GM19328 (cell line): ENCODE results near the gene ENKD1.

Source experiments
- ATAC-seq: cut with Tn5 transposase; IDR thresholded peaks from one replicate; pipeline ENCODE4 v1.9.1; 2021; ENCODE audit warnings: mild to moderate bottlenecking, moderate library complexity; ENCODE audit not compliant: unreplicated experiment

ENKD1 gene

DNA sequence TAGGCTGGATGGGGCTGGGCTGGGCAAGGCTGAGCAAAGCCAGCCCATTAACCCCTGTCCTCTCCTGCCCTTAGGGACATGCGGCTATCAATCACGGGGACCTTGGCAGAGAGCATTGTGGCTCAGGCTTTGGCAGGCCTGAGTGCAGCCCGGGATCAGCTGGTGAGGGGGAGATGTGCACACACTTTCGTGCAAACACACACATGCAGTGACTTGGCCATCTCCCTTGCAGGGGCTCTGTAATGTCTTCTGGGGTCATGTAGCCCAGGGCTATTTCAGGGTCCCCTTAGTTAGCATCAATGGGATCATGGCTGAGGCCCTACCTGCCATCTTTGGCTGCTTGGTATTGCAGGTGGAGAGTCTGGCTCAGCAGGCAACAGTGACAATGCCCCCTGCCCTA lies 14.7 kb downstream of the ENKD1 start:
- no peak for ATAC-seq

DNA sequence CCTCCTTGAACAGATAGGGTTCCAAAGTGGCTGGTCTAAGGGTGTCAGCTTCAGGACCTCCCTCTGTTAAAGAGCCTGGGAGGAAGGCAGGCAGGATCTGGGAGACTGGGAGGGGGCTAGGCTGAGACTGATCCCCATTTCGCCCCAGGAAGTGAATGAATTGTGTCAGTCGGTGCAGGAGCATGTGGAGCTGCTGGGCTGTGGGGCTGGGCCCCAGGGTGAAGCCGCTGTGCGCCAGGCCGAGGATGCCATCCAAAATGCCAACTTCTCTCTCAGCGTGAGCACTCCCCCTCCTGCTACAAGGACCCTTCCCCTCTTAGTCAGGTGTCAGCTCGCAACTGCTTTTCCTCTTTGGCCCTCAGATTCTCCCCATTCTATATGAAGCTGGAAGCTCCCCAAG lies 15.5 kb downstream of the ENKD1 start:
- no peak for ATAC-seq

DNA sequence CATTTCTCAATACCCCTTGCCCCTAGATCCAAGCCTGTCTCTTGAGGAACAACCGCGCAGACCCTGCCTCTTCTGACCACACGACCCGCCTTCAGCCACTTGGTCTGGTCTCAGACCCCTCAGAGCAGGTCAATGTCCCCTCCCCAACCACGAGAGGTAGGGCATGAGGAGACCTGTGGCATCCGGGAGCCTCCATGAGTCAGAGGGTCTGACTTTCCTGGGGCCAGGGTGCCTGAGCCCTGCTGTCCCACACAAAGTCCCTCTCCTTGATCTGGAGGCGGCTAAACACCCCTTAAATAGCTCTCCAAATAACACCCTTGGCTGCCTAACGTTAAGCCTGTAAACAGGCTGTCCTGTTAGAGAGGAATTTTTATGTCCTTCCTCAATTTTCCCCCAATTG lies 16.5 kb downstream of the ENKD1 start:
- ATAC-seq = no peak

DNA sequence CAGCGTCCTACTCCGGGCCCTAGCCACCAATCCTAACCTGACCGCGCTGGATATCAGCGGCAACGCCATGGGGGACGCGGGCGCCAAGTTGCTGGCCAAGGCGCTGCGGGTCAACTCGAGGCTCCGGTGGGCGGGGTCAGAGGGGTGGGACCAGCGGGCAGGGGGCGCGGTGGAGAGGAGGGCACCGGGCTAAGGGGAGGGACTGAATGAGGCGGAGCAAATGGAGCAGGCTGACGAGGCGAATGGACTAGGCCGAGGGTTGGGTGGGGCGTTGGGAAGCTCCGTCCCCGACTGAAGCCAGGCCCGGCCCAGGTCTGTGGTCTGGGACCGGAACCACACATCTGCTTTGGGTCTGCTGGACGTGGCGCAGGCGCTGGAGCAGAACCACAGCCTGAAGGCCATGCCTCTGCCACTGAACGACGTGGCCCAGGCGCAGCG lies 17.0 kb downstream of the ENKD1 start:
- no peak for ATAC-seq

DNA sequence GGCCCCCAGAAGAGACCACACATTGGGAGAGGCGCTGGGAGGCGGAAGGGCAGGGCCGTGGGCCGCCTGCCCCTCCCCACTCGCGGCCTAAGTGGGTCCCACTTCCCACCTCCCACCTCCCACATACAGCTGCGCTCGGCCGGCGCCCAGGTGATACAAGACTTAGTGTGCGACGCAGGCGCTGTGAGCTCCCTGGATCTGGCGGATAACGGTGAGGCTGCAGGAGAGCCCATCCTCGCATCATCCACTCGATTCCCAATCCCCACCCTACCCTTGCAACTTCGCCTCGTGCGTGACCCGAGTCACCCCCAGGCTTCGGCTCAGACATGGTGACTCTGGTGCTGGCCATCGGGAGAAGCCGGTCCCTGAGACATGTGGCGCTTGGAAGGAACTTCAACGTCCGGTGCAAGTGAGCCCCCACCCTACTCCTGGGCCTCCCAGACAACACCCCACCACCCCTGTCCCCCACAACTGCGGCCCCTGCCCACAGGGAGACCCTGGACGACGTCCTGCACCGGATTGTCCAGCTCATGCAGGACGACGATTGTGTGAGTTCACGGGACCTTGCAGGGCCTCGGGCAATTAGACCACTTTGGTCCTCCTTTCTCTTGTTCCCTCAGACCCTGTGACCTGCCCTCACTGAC lies 17.7 kb downstream of the ENKD1 start:
- ATAC-seq = no peak

DNA sequence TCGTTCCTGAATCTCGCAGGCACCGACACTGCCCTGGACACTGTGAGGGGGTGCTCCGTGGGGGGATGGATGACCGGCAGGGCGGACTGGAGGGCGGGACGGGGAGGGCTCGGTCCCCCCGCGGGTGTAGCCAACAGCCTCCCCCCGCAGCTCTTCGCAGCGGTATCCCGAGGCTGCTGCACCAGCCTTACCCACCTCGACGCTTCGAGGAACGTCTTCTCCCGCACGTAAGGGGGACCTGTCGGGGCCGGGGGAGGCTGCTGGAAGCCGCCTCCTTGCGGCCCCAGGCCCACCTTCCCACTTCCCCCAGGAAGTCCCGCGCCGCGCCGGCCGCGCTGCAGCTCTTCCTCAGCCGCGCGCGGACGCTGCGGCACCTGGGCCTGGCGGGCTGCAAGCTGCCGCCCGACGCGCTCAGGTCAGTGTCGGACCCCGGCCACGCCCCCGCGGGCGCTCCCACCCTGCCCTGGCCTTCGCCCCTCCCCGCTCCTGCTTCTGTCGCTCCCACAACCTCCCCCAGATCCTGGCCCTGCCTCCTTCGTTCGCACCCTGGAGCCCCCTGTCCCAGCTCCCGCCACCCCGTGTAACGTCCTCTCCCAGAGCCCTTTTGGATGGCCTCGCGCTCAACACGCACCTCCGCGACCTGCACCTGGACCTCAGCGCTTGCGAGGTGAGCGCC lies 18.3 kb downstream of the ENKD1 start:
- no peak for ATAC-seq

DNA sequence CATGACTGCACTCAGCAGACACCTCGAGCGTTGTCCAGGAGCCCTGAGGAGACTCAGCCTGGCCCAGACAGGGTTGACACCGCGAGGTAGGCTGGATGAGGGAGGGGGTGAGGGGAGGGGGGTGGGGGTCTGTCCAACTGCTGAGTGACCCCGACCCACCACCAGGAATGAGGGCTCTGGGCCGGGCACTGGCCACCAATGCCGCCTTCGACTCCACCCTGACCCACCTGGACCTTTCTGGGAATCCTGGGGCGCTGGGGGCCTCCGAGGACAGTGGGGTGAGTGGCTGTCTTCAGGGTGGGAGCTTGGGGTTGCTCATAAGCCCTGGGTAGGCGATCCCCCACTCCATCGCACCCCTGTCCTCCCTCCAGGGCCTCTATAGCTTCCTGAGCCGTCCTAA lies 18.9 kb downstream of the ENKD1 start:
- ATAC-seq = no peak

DNA sequence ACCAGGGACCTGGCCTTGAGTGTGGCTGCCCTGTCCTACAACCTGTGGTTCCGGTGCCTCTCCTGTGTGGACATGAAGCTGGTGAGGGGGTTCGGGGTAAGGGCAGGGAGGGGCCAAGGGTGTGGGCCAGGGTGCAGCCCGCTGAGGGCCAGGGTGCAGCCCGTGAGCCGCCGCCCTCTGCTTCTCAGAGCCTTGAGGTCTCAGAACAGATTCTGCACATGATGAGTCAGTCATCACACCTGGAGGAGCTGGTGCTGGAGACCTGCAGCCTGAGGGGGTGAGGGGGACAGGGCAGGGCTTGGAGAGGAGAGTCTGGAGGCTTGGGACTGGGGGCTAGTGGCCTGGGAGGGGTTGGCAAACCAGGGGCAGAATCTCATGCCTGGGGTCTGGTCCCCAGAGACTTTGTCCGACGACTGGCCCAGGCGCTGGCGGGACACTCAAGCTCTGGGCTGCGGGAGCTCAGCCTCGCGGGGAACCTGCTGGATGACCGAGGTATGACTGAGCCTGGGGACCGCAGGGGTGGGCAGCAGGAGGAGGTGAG lies 19.4 kb downstream of the ENKD1 start:
- ATAC-seq = no peak

DNA sequence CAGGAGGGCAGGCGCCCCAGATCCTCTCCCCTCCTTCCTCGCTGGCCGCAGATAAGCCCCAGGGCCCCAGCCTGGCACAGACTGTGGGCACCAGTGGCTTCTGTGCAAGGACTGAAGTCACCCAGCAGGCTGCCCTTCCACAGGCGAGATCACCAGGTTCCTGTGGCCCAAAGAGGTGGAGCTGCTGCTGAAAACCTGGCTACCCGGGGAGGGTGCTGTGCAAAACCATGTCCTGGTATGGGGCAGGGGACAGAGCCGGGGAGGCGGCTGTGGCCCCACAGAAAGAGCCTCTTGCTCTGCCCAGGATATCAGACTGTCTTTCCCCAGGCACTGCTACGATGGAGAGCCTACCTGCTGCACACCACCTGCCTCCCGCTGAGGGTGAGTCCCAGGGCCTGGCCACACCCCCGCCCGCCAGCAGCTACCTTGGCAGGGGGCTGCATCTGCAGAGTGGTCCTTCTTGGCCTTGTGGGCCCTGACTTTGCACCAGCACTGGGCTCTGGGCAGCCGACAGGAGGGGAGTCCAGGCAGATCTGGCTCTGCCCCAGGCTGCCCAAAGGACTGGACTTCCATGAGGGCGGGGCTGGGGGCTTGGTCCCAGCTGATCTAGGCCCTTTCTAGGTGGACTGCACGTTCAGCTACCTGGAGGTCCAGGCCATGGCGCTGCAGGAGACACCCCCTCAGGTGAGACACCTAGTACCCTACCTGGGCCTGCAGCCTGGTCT lies 21.0 kb downstream of the ENKD1 start:
- ATAC-seq = no peak

DNA sequence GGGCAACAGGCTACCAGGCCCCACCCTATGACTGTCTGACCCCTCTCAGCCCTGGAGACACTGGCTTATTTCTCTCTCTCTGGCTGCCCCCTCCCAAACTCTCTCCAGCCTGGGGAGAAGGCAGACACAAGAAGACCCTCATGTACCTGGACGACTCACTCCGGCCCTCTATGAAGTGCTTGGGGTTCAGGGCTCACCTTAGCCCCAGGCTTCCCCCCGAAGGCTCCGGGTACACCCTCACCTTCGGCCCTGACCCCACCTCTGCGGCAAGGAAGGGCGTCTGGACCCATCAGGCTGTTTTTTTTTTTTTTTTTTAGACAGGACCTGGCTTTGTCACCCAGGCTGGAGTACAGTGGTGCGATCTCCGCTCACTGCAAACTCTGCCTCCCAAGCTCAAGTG lies 22.5 kb downstream of the ENKD1 start:
- ATAC-seq = no peak

DNA sequence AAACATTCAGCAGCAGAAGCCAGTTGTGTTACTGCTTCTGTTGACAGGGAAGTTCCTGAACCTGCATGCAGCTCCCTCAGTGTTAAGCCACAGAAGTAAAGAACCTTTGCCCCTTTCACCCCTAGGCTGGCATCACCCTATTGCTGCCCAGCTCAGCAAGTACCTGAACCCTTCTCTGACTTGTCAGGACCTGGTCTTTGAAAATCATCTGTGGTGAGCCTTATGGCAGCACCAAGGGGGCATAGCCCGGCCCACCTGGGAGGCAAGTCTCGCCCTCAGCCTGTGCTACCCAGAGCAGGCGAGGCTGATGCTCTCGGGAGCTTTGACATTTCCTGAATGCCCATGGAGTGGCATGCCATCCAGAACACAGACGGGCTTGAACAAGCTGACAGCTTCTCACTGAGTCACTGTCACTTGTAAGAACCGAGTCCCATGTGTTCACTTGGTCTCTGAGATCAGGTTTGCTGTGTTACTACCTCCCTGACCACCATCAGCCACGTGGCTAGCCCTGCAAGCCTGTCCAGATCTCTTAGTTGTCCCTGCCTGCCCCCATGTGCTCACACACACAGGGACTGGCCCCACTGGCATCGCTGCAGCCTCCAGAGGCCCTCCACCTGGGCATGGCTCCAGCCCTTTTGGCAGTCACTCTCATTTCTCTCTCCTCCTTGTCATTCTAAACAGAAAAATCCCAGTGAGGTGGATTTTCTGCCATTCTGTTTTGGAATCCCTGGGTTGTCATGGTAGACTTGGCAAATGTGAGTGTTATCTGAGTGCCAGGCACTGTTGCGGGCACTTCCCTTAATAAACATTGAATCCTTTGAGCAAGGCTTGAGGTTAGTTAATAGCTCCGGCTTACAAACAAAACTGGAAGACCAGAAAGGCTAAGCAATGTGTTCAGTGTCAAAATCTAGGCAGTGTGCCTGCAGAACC lies 24.5 kb downstream of the ENKD1 start:
- no peak for ATAC-seq

DNA sequence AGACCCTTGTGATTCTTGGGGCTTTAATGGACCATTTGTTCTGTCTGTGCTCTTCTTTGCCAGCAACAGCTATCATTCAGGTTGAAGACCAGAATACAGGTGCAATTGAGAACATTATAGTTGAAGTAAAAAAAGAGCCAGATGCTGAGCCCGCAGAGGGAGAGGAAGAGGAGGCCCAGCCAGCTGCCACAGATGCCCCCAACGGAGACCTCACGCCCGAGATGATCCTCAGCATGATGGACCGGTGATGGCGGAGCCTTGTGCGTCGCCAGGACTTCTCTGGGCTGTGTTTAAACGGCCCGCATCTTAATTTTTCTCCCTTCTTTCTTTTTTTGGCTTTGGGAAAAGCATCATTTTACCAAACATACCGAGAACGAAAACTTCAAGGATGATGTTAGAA lies 28.9 kb downstream of the ENKD1 start:
- ATAC-seq = no peak

DNA sequence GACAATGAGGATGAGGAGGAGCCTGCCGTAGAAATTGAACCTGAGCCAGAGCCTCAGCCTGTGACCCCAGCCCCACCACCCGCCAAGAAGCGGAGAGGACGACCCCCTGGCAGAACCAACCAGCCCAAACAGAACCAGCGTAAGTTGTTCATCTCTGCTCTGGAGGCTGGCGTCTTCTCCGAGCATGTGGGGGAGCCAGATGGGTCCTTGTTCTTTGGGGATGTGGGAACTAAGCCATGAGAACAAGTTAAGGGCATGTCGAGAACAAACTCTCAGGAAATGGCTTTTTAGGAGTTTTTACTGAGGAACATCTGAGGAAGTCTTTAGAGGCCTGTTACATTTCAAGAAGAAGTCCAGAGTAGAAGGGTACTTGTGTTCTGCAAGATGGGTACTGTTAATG lies 29.8 kb downstream of the ENKD1 start:
- ATAC-seq = no peak

DNA sequence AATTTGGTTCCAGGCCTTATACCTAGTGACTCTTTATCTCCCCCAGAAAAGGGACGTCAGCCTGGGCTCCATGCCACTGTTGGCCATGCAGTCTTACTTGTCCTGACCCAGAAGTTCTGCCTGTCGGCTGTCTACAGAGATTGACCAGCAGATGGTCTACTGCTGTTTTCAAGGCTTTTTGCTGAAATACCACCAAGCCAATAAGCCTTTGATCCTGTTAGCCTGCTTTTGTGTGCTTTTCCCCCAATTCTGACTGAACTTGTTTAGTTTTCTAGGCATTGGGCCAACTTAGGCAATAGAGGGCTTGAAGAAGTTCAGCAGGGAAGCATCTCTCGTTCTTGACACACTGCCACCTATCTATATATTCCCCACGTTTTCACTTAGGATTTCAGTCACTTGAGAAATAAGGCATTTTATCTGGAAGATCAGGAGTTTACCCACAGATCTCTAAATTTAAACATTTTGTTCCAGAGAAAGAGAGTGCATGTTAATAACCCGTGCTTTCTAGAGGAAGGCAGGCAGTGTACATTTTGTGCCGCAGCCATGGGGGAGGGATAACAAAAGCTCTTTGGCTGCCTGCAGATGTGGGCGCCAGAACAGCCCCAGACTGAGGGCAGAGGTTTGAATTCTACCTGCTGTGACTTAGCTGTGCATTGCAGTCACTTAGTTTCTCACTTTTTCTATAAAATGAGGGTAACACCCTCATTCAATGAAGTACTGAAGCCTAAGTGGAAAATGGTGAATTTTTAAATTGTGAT lies 34.0 kb downstream of the ENKD1 start:
- no peak for ATAC-seq

DNA sequence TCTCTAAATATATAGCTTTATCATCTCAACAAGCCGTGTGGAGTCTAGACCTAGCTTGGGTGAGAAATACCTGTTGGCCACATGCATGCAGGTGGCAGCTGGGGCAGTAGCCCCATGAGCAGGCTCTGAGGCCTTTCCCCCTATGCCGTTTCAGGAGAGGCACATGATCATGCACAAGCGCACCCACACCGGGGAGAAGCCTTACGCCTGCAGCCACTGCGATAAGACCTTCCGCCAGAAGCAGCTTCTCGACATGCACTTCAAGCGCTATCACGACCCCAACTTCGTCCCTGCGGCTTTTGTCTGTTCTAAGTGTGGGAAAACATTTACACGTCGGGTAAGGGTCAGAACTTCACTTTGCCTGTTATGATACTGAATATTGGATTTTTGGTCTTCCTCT lies 38.3 kb downstream of the ENKD1 start:
- no peak for ATAC-seq

DNA sequence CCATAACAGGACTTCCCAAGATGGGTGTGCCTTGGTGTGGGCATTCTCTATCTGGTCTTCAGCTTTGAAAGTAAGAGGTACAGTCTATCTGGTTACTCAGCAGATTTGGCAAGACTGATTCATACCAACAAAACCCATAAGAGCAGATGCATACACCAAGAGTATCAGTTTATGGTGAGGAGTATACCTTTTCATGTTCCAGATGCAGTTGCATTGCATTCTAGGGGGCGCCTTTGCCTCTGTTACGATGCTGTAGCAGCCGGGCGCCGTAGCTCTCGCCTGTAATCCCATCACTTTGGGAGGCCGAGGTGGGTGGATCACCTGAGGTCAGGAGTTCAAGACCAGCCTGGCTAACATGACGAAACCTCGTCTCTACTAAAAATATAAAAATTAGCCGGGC lies 52.7 kb downstream of the ENKD1 start:
- ATAC-seq = no peak
